Glutamatergic neuron (in vitro differentiated cells): ENCODE measurements around the gene NDUFAF8. TPM values are rescaled to one million over a fixed set of nuclear protein-coding genes. Genes with fewer than 3 reads are reported as not detected.

ENCODE experiments used
- DNase-seq: peaks from one replicate; pipeline ENCODE4 v3.0.0; 2022
- H3K27ac Mint-ChIP-seq: one replicate; pipeline ENCODE4 v1.8.0; 2020; ENCODE audit warnings: mild to moderate bottlenecking, mixed read lengths, inconsistent platforms; ENCODE audit not compliant: unreplicated experiment
- H3K27me3 Mint-ChIP-seq: one replicate; pipeline ENCODE4 v1.8.0; 2020; ENCODE audit warnings: mild to moderate bottlenecking, moderate library complexity, mixed read lengths, inconsistent platforms; ENCODE audit not compliant: unreplicated experiment
- H3K36me3 Mint-ChIP-seq: one replicate; pipeline ENCODE4 v1.8.0; 2020; ENCODE audit warnings: mild to moderate bottlenecking, mixed read lengths, inconsistent platforms; ENCODE audit not compliant: unreplicated experiment
- H3K4me1 Mint-ChIP-seq: one replicate; pipeline ENCODE4 v1.8.0; 2020; ENCODE audit warnings: mild to moderate bottlenecking, low read depth, mixed read lengths, inconsistent platforms; ENCODE audit not compliant: unreplicated experiment
- H3K4me3 Mint-ChIP-seq: one replicate; pipeline ENCODE4 v1.8.0; 2020; ENCODE audit warnings: mild to moderate bottlenecking, mixed read lengths, inconsistent platforms; ENCODE audit not compliant: unreplicated experiment
- H3K9me3 Mint-ChIP-seq: one replicate; pipeline ENCODE4 v1.8.0; 2020; ENCODE audit warnings: mild to moderate bottlenecking, moderate library complexity, mixed read lengths, inconsistent platforms; ENCODE audit not compliant: unreplicated experiment
- total RNA-seq: library from RNA; stranded (reverse); fragmentation: NEBNext Ultra II Directional; extraction: Animal tissue kit (Norgen Biotek cat#: 25700); gene quantifications from one replicate; pipeline ENCODE4 v1.2.1, GENCODE V29; 2021; ENCODE audit not compliant: unreplicated experiment
- TF ChIP-seq, protein P1 (sequence below): fragments of 200-600 bp; sonication (generic); IDR thresholded peaks from one replicate; pipeline ENCODE4 v1.5.0; 2021; ENCODE audit not compliant: partially characterized antibody, unreplicated experiment

The NDUFAF8 gene
- total RNA-seq, 1 donor from 2014 or later, result 31.5 TPM

GRCh38 chr17:81206657-81207056 lies 32.5 kb upstream of the NDUFAF8 start:
- Mint-ChIP-seq H3K4me1 (no peaks in the 10 kb centered on the region), H3K27me3 (peaks cover 2% of the 10 kb centered on the region), H3K9me3 (no peaks in the 10 kb centered on the region), H3K27ac (no peak overlapping the region), H3K36me3 (no peaks in the 10 kb centered on the region), H3K4me3 (no peak overlapping the region)
- TF ChIP-seq, protein P1, sequence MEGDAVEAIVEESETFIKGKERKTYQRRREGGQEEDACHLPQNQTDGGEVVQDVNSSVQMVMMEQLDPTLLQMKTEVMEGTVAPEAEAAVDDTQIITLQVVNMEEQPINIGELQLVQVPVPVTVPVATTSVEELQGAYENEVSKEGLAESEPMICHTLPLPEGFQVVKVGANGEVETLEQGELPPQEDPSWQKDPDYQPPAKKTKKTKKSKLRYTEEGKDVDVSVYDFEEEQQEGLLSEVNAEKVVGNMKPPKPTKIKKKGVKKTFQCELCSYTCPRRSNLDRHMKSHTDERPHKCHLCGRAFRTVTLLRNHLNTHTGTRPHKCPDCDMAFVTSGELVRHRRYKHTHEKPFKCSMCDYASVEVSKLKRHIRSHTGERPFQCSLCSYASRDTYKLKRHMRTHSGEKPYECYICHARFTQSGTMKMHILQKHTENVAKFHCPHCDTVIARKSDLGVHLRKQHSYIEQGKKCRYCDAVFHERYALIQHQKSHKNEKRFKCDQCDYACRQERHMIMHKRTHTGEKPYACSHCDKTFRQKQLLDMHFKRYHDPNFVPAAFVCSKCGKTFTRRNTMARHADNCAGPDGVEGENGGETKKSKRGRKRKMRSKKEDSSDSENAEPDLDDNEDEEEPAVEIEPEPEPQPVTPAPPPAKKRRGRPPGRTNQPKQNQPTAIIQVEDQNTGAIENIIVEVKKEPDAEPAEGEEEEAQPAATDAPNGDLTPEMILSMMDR, result no peak
- no peak for DNase-seq

DNA sequence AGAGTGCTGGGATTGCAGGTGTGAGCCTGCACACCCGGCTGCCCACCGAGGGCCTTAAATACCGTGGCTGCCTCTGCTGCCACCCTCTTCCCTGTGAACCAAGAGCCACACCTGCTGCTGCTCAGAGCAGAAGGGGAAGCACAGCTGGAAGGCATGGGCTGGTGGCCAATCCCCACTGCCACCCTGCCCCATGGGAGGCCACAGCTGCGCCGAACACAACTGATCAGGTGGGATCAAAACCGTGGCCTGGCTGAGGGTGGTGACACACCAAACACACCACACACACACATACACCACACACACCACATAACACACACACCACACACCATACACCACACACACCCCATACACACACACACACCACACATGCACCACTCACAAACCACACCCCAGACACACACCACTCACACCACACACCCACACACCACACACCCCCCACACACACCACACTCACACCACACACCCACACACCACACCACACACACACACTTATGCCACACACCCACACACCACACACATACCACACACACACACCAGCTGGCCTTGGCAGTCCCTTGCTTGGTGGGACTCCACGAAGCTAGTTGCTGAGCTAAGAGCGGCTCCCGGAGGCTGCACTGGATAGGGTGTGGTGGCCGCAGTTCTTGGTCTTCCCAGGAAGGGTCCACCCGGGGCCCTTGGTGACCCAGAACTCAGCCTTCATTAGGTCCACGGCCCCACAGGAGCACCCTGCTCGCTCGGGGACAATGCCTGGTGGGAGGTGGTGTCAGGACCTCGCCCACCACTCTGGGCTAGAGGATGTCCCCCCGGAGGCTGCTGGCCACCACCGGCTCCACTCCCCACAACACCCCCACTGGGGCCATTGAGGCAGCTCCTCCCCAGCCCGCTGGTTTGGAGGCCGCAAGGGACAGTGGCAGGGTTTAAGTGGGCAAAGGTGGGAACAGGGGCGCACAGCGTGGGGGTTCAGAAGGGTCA lies 31.2 kb upstream of the NDUFAF8 start:
- Mint-ChIP-seq H3K36me3 (no peaks in the 10 kb centered on the region), H3K27ac (no peak overlapping the region), H3K4me3 (no peak overlapping the region), H3K4me1 (no peaks in the 10 kb centered on the region), H3K27me3 (peaks cover 2% of the 10 kb centered on the region), H3K9me3 (no peaks in the 10 kb centered on the region)
- TF ChIP-seq, protein P1, result no peak
- no peak for DNase-seq

GRCh38 chr17:81208651-81209050 lies 30.5 kb upstream of the NDUFAF8 start:
- Mint-ChIP-seq H3K4me1 (no peaks in the 10 kb centered on the region), H3K36me3 (no peaks in the 10 kb centered on the region), H3K27me3 (peaks cover under 1% of the 10 kb centered on the region), H3K9me3 (no peaks in the 10 kb centered on the region), H3K27ac (no peak overlapping the region), H3K4me3 (no peak overlapping the region)
- no peak for DNase-seq
- TF ChIP-seq, protein P1, result no peak

DNA sequence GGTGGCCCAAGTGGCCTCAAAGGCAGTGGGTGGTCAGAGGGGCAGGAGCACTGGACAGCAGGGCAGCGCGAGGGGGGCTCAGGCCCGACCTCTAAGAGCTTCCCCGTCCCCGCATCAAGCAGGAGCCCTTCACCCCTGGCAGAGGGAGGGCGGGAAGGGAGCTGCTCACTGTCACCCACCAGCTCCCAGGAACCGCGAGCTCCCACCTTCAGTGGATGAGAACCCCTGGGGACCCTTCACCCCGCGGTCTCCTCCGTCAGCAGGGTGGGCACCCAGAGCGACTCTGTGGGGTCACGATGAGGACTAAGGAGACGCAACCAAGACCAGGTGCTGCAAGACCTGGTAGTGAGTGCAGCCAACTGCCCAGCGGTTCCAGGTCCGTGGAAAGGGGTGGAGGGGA lies 30.0 kb upstream of the NDUFAF8 start:
- Mint-ChIP-seq H3K4me3 (no peak overlapping the region), H3K9me3 (no peaks in the 10 kb centered on the region), H3K27ac (no peak overlapping the region), H3K27me3 (no peaks in the 10 kb centered on the region), H3K4me1 (no peaks in the 10 kb centered on the region), H3K36me3 (no peaks in the 10 kb centered on the region)
- TF ChIP-seq, protein P1, result no peak
- DNase-seq, result no peak

GRCh38 chr17:81210466-81210865 lies 28.7 kb upstream of the NDUFAF8 start:
- Mint-ChIP-seq H3K27me3 (no peaks in the 10 kb centered on the region), H3K9me3 (no peaks in the 10 kb centered on the region), H3K4me3 (no peak overlapping the region), H3K4me1 (no peaks in the 10 kb centered on the region), H3K27ac (no peak overlapping the region), H3K36me3 (no peaks in the 10 kb centered on the region)
- DNase-seq, result no peak
- TF ChIP-seq, protein P1, result no peak
